ENCODE data around the gene RAP1GAP2. TPM values are rescaled to one million over a fixed set of nuclear protein-coding genes. Genes with fewer than 3 reads are reported as not detected.

Gene RAP1GAP2
- total RNA-seq, 4 donors from 2014 or later = 30.6 to 60.2 (median 41.9) TPM

- Histone ChIP-seq H3K9me3 (no peaks in the 10 kb centered on the region), H3K4me1 (no peaks in the 10 kb centered on the region), H3K4me3 (no peak overlapping the region), H3K27ac (no peak overlapping the region), H3K36me3 (no peaks in the 10 kb centered on the region), H3K27me3 (no peaks in the 10 kb centered on the region)
- no peak for TF ChIP-seq CTCF (IDR thresholded peaks at IDR 0.05)
- DNase-seq = no peak
Measured at GRCh38 chr17:2830678-2831077, 34.4 kb downstream of the RAP1GAP2 start.

GRCh38 chr17:2835780-2836179, 39.5 kb downstream of the RAP1GAP2 start:
- no peak overlapping the region for H3K4me3 ChIP-seq
- DNase-seq = no peak
- no peaks in the 10 kb centered on the region for H3K4me1 ChIP-seq
- no peaks in the 10 kb centered on the region for H3K27me3 ChIP-seq
- no peak overlapping the region for H3K27ac ChIP-seq
- no peaks in the 10 kb centered on the region for H3K36me3 ChIP-seq
- no peaks in the 10 kb centered on the region for H3K9me3 ChIP-seq
- no peak for TF ChIP-seq CTCF (IDR thresholded peaks at IDR 0.05)
- TF ChIP-seq POLR2A (IDR thresholded peaks at IDR 0.05) = no peak

GRCh38 chr17:2837147-2837561, 40.9 kb downstream of the RAP1GAP2 start:
- DNase-seq = peak in 2 of 3 donors; percentile 70 to 78
- no peaks in the 10 kb centered on the region for H3K4me1 ChIP-seq
- TF ChIP-seq POLR2A (IDR thresholded peaks at IDR 0.05) (no peak), CTCF (IDR thresholded peaks at IDR 0.05) (peak in 3 of 6 experiments; percentile 23 to 27 (median 24))
- H3K9me3 ChIP-seq = no peaks in the 10 kb centered on the region
- no peaks in the 10 kb centered on the region for H3K36me3 ChIP-seq
- no peak overlapping the region for H3K27ac ChIP-seq
- no peaks in the 10 kb centered on the region for H3K27me3 ChIP-seq
- no peak overlapping the region for H3K4me3 ChIP-seq

GRCh38 chr17:2841606-2842005, 45.4 kb downstream of the RAP1GAP2 start:
- no peak for DNase-seq
- Histone ChIP-seq H3K4me1 (no peaks in the 10 kb centered on the region), H3K27ac (no peak overlapping the region), H3K9me3 (no peaks in the 10 kb centered on the region), H3K4me3 (no peak overlapping the region), H3K27me3 (no peaks in the 10 kb centered on the region), H3K36me3 (no peaks in the 10 kb centered on the region)
- no peak for TF ChIP-seq CTCF (IDR thresholded peaks at IDR 0.05)
- no peak for TF ChIP-seq POLR2A (IDR thresholded peaks at IDR 0.05)

- Histone ChIP-seq H3K4me1 (no peaks in the 10 kb centered on the region), H3K36me3 (no peaks in the 10 kb centered on the region), H3K4me3 (no peak overlapping the region), H3K9me3 (no peaks in the 10 kb centered on the region), H3K27me3 (no peaks in the 10 kb centered on the region), H3K27ac (no peak overlapping the region)
- no peak for DNase-seq
- TF ChIP-seq CTCF (IDR thresholded peaks at IDR 0.05) (no peak), POLR2A (IDR thresholded peaks at IDR 0.05) (no peak)
Measured at GRCh38 chr17:2842464-2842863, 46.2 kb downstream of the RAP1GAP2 start.

- no peak overlapping the region for H3K4me3 ChIP-seq
- H3K27me3 ChIP-seq = no peaks in the 10 kb centered on the region
- TF ChIP-seq POLR2A (IDR thresholded peaks at IDR 0.05) = no peak
- TF ChIP-seq CTCF (IDR thresholded peaks at IDR 0.05) = peak in 2 of 6 experiments; percentile 11 to 13
- DNase-seq = no peak
- H3K9me3 ChIP-seq = no peaks in the 10 kb centered on the region
- peak overlapping the region in 1 of 4 donors; percentile 0 for H3K27ac ChIP-seq
- H3K4me1 ChIP-seq = peaks cover 0 to 15% (median 2%) of the 10 kb centered on the region in 4 donors
- H3K36me3 ChIP-seq = no peaks in the 10 kb centered on the region
Measured at GRCh38 chr17:2844416-2844815, 48.2 kb downstream of the RAP1GAP2 start.

All from Peyer's patch (tissue), 4 donors.